Stimulated activated naive CD8-positive, alpha-beta T cell treated with anti-CD3 and anti-CD28 coated beads, Interleukin-15, amount 100 ng/mL, for 72 hours (primary cell): ENCODE results near the gene MYLK4.
A peak's percentile ranks its signal among the peaks of the same experiment; 100 is the strongest.

ENCODE experiments used
- ATAC-seq: fragments of 150-1000 bp; cut with Tn5 transposase; 2 replicates; pipeline ENCODE4 v1.10.0; 2021; ENCODE audit warnings: mild to moderate bottlenecking, moderate library complexity
- DNase-seq, 2 donors: peaks; one replicate each; pipeline ENCODE4 v3.0.0; 2021 to 2022
- H3K27ac Mint-ChIP-seq, 2 donors: one replicate each; pipeline ENCODE4 v1.8.0; 2022; ENCODE audit warnings: mild to moderate bottlenecking in 2 of 2, mixed read lengths in 2 of 2, moderate library complexity in 2 of 2
- H3K27me3 Mint-ChIP-seq: one replicate; pipeline ENCODE4 v1.8.0; 2022; ENCODE audit warnings: mixed read lengths
- H3K4me1 Mint-ChIP-seq: one replicate; pipeline ENCODE4 v1.8.0; 2022; ENCODE audit warnings: mild to moderate bottlenecking, mixed read lengths
- H3K4me3 Mint-ChIP-seq, 2 donors: one replicate each; pipeline ENCODE4 v1.8.0; 2022; ENCODE audit warnings: mild to moderate bottlenecking in 2 of 2, mixed read lengths in 2 of 2, moderate library complexity in 1 of 2
- H3K9me3 Mint-ChIP-seq, 2 donors: one replicate each; pipeline ENCODE4 v1.8.0; 2022; ENCODE audit warnings: mixed read lengths in 2 of 2

The MYLK4 gene

GRCh38 chr6:2634139-2634964 lies 116.4 kb downstream of the MYLK4 start:
- no peaks in the 10 kb centered on the region for H3K9me3 Mint-ChIP-seq
- H3K4me3 Mint-ChIP-seq = peak overlapping the region; percentile 76
- ATAC-seq (peak; percentile 96), DNase-seq (peak; percentile 82 to 83)
- peaks cover 30% of the 10 kb centered on the region for H3K27me3 Mint-ChIP-seq
- H3K27ac Mint-ChIP-seq = no peak overlapping the region
- H3K4me1 Mint-ChIP-seq = peaks cover 7% of the 10 kb centered on the region

DNA sequence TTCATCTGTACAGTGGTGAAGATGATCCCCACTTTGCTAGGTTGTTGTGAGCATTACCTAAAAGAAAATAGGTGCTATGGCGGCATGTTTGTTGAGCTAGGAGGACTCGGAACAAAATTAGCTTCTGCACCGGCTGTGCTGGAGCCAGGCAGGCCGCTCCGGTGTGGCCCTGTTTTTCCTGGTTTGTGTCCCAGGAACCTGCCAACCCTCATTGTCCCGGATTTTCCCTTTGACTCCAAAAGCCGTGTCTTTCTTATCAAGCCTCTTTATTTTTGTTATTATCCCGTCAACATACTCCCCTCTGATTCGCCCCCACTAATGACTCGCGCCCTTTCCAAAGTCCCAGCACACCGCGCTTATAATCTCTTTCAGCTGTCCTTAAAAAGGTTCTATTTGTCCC lies 117.0 kb downstream of the MYLK4 start:
- no peaks in the 10 kb centered on the region for H3K9me3 Mint-ChIP-seq
- H3K4me3 Mint-ChIP-seq = peak overlapping the region; percentile 76
- H3K27ac Mint-ChIP-seq = no peak overlapping the region
- ATAC-seq = no peak
- DNase-seq = no peak
- peaks cover 24% of the 10 kb centered on the region for H3K27me3 Mint-ChIP-seq
- H3K4me1 Mint-ChIP-seq = peaks cover 7% of the 10 kb centered on the region

DNA sequence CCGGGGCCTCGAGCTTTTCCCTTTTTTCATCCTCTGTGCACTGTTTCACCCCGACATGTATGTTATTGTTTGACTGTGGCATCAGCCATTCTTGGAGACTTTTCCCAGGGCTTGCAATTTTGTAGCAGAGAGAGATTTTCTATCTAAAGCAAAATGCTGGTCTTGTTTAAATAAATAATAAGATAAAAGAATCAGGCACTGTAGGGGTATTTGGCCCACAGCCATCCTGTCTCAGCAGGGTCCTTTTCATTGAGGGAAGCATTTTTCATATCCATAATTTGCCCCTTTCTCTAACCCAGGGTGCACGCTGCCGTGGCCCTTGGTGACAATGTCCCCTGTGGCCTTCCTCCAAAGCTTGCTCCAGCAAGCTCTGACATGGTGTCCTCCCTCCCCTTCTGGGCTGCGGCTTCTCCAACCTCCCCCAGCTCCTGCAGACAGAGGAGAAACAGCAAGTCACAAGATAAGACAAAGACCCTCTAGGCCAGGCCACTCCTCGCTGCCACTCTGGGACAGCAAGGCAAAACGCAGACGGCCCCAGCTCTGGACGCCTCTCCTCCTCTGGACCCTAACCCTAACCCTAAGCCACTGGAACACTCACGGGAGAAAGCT lies 117.6 kb downstream of the MYLK4 start:
- Mint-ChIP-seq H3K27ac (no peak overlapping the region), H3K4me3 (no peak overlapping the region), H3K27me3 (peaks cover 24% of the 10 kb centered on the region), H3K9me3 (no peaks in the 10 kb centered on the region), H3K4me1 (peaks cover 7% of the 10 kb centered on the region)
- DNase-seq (no peak), ATAC-seq (no peak)

DNA sequence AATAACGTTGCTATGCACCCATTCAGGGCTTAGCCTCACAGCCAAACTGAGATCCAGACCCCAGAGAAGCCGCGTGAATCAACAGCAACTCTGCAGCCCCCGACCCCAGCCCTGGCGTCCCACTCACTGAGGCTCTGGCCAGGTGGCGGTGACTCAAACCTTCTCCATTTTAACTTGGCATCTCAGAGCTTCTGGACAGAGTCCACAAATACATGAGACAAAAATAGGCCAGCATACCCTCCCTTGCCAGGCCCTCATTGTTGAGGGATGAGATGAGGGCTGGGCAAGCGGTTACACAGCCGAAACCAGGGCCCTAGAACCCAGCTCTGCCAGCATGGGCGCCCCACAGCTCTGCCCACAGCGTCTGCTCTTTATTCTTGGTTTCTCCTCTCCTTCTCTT lies 118.4 kb downstream of the MYLK4 start:
- Mint-ChIP-seq H3K27ac (no peak overlapping the region), H3K27me3 (peaks cover 23% of the 10 kb centered on the region), H3K4me3 (no peak overlapping the region), H3K4me1 (peaks cover 7% of the 10 kb centered on the region), H3K9me3 (no peaks in the 10 kb centered on the region)
- ATAC-seq (no peak), DNase-seq (no peak)

DNA sequence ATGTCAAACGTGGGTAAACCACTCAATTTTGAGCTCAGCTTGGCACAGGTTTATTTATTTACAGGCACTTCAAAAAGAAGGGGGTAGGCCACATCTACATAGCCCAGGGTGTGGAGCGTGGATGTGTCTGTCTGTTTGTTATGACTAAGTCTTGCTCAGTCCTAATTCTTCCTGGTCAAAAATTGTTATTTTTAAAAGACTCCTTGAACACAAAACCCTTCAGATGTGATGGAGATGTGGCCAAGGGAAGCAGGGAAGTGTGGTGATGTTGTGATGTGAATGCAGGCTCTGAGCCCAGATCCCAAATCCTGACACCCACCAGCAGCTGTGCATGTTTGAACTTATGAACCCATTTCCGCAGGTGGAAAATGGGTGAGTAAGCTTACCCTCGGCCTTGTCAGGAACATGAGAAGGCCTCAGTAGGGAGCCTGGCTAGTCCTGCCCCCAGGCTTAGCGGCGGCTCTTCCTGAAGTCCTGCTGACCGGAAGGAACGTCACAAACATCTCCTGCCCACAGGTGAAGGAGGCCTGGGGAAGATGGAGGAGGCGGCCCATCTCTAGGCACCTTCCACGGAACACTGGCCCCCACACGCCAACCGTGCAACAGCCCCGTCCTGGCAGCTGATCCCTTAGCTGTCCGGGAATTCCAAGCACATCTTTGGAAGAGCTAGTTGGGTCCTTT lies 119.7 kb downstream of the MYLK4 start:
- DNase-seq = no peak
- Mint-ChIP-seq H3K27ac (no peak overlapping the region), H3K9me3 (no peaks in the 10 kb centered on the region), H3K4me3 (no peak overlapping the region), H3K27me3 (peaks cover 18% of the 10 kb centered on the region), H3K4me1 (peaks cover 7% of the 10 kb centered on the region)
- no peak for ATAC-seq

DNA sequence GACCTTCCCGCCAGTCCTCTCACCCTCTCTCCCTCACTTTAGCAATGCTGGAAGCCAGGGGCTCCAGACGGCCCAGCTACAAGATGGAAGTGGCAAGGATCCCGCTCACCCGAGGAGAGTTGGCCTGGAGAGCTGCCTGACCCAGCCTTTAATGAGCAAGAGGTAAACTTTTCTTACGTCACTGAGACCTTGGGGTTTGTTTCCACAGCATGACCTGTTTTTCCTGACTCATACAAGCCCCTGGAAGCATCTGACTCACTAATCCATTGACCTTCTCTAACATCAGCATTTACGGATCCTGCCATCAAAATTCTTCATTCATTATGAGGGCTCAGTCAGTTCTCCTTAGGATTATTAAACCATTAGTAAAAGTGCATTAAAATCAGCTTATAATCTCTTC lies 120.4 kb downstream of the MYLK4 start:
- no peak for ATAC-seq
- no peak for DNase-seq
- Mint-ChIP-seq H3K4me1 (peaks cover 7% of the 10 kb centered on the region), H3K27ac (no peak overlapping the region), H3K4me3 (no peak overlapping the region), H3K27me3 (peaks cover 18% of the 10 kb centered on the region), H3K9me3 (no peaks in the 10 kb centered on the region)

DNA sequence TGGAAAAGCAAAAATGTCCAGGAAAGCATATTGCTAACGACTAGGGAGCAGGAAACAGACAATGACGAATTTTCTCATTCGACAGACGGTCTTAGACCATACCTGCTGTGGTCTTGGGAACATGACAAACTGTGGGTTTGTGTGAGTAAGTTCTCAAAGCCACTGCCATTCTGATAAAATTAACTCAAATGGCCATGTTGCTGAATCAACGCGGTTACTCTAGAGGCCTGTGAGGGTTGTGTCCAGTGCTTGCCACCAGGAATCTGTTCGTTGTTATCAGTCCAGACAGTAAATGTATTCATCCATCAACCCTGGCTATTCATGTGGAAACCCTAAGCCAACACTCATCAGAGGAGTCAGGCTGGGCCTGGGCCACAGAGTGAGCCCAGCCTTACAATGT lies 124.3 kb downstream of the MYLK4 start:
- Mint-ChIP-seq H3K9me3 (no peaks in the 10 kb centered on the region), H3K27me3 (peaks cover 8% of the 10 kb centered on the region), H3K27ac (no peak overlapping the region), H3K4me1 (no peaks in the 10 kb centered on the region), H3K4me3 (no peak overlapping the region)
- DNase-seq (no peak), ATAC-seq (no peak)

DNA sequence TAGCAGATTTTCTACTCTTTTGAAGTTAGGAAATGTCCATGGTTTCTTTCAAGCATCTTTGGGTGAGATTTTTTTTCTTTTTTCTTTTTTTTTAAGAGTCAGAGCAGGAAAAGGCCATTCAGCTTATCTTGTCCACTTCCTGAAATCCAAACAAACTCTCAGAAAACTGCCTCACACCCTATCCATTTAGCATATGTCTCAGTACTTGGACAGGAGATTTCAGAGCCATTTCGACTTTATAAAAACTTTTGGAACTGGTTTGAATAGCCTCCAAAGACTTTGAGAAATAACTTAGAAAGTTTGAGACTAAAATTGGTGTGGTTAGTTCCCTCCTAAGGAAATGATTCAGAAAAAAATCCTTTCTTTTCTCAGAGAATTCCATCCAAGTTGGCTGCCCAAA lies 125.1 kb downstream of the MYLK4 start:
- ATAC-seq (no peak), DNase-seq (no peak)
- Mint-ChIP-seq H3K9me3 (no peaks in the 10 kb centered on the region), H3K27ac (no peak overlapping the region), H3K27me3 (peaks cover 8% of the 10 kb centered on the region), H3K4me1 (no peaks in the 10 kb centered on the region), H3K4me3 (no peak overlapping the region)

DNA sequence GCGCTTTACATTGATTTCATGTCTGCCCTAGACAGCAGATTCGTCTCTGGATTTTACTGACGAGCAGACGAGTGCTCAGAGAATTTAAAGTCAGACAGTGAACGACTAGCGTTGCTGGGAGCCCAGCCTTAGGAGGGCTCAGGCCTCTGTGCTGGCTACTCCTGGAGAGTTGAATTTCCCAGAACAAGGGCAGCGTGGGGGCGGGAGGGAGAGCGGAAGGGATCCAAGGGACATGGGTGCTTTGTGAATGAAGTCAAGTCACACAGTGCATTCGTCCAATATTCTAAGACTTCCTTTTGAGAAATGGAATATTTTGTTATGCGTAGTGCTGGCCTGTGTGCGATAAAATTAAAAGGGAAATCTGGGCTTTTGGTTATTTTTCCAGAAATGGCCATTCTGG lies 126.5 kb downstream of the MYLK4 start:
- Mint-ChIP-seq H3K4me3 (no peak overlapping the region), H3K27me3 (peaks cover 16% of the 10 kb centered on the region), H3K27ac (no peak overlapping the region), H3K4me1 (no peaks in the 10 kb centered on the region), H3K9me3 (no peaks in the 10 kb centered on the region)
- no peak for ATAC-seq
- DNase-seq = no peak

GRCh38 chr6:2623295-2623694 lies 127.4 kb downstream of the MYLK4 start:
- H3K9me3 Mint-ChIP-seq = no peaks in the 10 kb centered on the region
- H3K27ac Mint-ChIP-seq = no peak overlapping the region
- no peak overlapping the region for H3K4me3 Mint-ChIP-seq
- no peak for ATAC-seq
- no peaks in the 10 kb centered on the region for H3K4me1 Mint-ChIP-seq
- peaks cover 16% of the 10 kb centered on the region for H3K27me3 Mint-ChIP-seq
- DNase-seq = no peak

GRCh38 chr6:2622671-2623070 lies 128.1 kb downstream of the MYLK4 start:
- no peaks in the 10 kb centered on the region for H3K9me3 Mint-ChIP-seq
- ATAC-seq (no peak), DNase-seq (no peak)
- H3K27ac Mint-ChIP-seq = no peak overlapping the region
- H3K27me3 Mint-ChIP-seq = peaks cover 11% of the 10 kb centered on the region
- H3K4me1 Mint-ChIP-seq = no peaks in the 10 kb centered on the region
- H3K4me3 Mint-ChIP-seq = no peak overlapping the region

GRCh38 chr6:2619651-2620050 lies 131.1 kb downstream of the MYLK4 start:
- H3K9me3 Mint-ChIP-seq = no peaks in the 10 kb centered on the region
- DNase-seq (no peak), ATAC-seq (no peak)
- H3K27me3 Mint-ChIP-seq = peaks cover 11% of the 10 kb centered on the region
- H3K27ac Mint-ChIP-seq = no peak overlapping the region
- no peak overlapping the region for H3K4me3 Mint-ChIP-seq
- H3K4me1 Mint-ChIP-seq = no peaks in the 10 kb centered on the region

- H3K9me3 Mint-ChIP-seq = peaks cover 5 to 7% of the 10 kb centered on the region in 2 donors
- ATAC-seq = no peak
- no peak overlapping the region for H3K4me3 Mint-ChIP-seq
- DNase-seq = no peak
- H3K27me3 Mint-ChIP-seq = peaks cover 15% of the 10 kb centered on the region
- H3K27ac Mint-ChIP-seq = no peak overlapping the region
- H3K4me1 Mint-ChIP-seq = no peaks in the 10 kb centered on the region
Observed at GRCh38 chr6:2617729-2618128, 133.0 kb downstream of the MYLK4 start.

- H3K27me3 Mint-ChIP-seq = peaks cover 24% of the 10 kb centered on the region
Observed at GRCh38 chr6:2616811-2617210, 133.9 kb downstream of the MYLK4 start.

DNA sequence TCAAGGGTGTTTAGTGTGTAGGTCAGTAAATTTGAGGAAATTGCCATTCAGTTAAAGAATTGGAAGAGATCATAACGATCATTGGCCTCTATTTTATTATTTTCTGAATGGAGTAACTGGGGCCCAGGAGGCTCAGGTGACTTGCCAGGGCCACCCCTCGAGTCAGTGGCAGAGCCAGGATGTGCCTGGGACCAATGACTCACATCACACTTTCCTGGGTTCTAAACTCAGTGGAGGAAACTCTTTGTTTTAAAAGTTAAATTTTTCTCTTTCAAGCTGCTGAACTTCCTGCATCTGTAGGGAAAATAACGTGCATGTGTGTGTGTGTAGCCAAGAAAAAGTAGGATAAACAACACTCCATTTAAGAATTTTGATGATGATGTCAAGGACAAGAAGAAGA lies 135.5 kb downstream of the MYLK4 start:
- Mint-ChIP-seq H3K9me3 (peaks cover 5 to 7% of the 10 kb centered on the region in 2 donors), H3K4me3 (no peak overlapping the region), H3K27me3 (peaks cover 38% of the 10 kb centered on the region), H3K4me1 (no peaks in the 10 kb centered on the region), H3K27ac (no peak overlapping the region)
- ATAC-seq = no peak
- DNase-seq = no peak

More at GRCh38 chr6:2616811-2617210, 133.9 kb downstream of the MYLK4 start:
- Mint-ChIP-seq H3K4me3 (no peak overlapping the region), H3K9me3 (peaks cover 5 to 7% of the 10 kb centered on the region in 2 donors), H3K27ac (no peak overlapping the region), H3K4me1 (no peaks in the 10 kb centered on the region)
- no peak for ATAC-seq
- DNase-seq = no peak

DNA sequence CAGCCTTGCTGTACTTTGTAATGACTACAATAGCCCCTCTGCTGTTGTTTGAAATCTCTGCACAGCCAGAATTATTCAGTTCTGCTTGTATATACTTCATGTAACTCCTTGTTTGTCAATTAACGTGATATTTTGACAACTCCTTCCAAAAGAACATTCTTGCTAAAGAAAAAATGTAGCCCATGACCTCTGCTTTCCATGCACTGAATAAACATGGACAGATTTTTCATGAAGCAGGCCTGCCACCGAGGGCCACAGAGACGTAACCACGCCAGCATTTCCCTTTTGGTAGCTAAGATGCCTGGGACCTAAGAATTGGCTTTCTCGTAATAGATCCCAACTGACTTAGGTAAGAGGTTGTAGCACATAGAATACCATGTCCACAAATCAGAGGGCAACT lies 135.9 kb downstream of the MYLK4 start:
- ATAC-seq (no peak), DNase-seq (no peak)
- Mint-ChIP-seq H3K9me3 (peaks cover 5 to 7% of the 10 kb centered on the region in 2 donors), H3K4me1 (no peaks in the 10 kb centered on the region), H3K27ac (no peak overlapping the region), H3K27me3 (peaks cover 40% of the 10 kb centered on the region), H3K4me3 (no peak overlapping the region)
